K562 (cell line): ENCODE measurements around the gene CCDC159. TPM values are rescaled to one million over a fixed set of nuclear protein-coding genes. Genes with fewer than 3 reads are reported as not detected.

Experiments used
- ADNP ChIP-seq: fragments of 200-800 bp; sonication (Bioruptor generic); IDR thresholded peaks from 2 replicates; pipeline ENCODE4 v1.6.1; 2016; ENCODE audit warnings: missing genetic modification characterization, missing compliant biosample characterization
- BCOR ChIP-seq: fragments of 450-650 bp; IDR thresholded peaks from 2 replicates; pipeline ENCODE4 v1.6.1; 2016
- CC2D1A ChIP-seq: fragments of 450-650 bp; IDR thresholded peaks from 2 replicates; pipeline ENCODE4 v1.6.1; 2017; ENCODE audit warnings: mild to moderate bottlenecking
- EHMT2 ChIP-seq: fragments of 450-650 bp; IDR thresholded peaks from 2 replicates; pipeline ENCODE4 v1.6.1; 2018; ENCODE audit warnings: antibody characterized with exemption
- HDAC1 ChIP-seq, 2 experiments: fragments of 450-650 bp; IDR thresholded peaks; 2 replicates each; pipeline ENCODE4 v1.6.1; 2016 to 2017; ENCODE audit warnings: inconsistent platforms in 1 of 2, mild to moderate bottlenecking in 1 of 2, moderate library complexity in 1 of 2
- HDAC2 ChIP-seq: fragments of 450-650 bp; IDR thresholded peaks from 2 replicates; pipeline ENCODE4 v1.6.1; 2016; ENCODE audit warnings: mild to moderate bottlenecking
- HDAC6 ChIP-seq: IDR thresholded peaks from 2 replicates; pipeline ENCODE4 v1.6.1; 2012; ENCODE audit warnings: low read depth, mild to moderate bottlenecking, control low read depth, inconsistent platforms, low read length, moderate library complexity
- HDGF ChIP-seq: fragments of 450-650 bp; IDR thresholded peaks from 2 replicates; pipeline ENCODE4 v1.6.1; 2016
- HLTF ChIP-seq: fragments of 450-650 bp; IDR thresholded peaks from 2 replicates; pipeline ENCODE4 v1.6.1; 2016
- MIER1 ChIP-seq: fragments of 450-650 bp; IDR thresholded peaks from 2 replicates; pipeline ENCODE4 v1.6.1; 2016; ENCODE audit warnings: antibody characterized with exemption, mild to moderate bottlenecking, low read depth
- RBM25 ChIP-seq: fragments of 200-400 bp; formaldehyde crosslinking; IDR thresholded peaks from 2 replicates; pipeline ENCODE4 v1.6.1; 2018; ENCODE audit warnings: low read length, low read depth, moderate library complexity; ENCODE audit not compliant: severe bottlenecking
- SIN3A ChIP-seq, 2 experiments: fragments of 150-350 bp in 1 of 2; IDR thresholded peaks; 2 replicates each; pipeline ENCODE4 v1.6.1; 2011 to 2016; ENCODE audit warnings: borderline replicate concordance in 2 of 2, low read depth in 2 of 2, low read length in 2 of 2, mild to moderate bottlenecking in 2 of 2, moderate library complexity in 2 of 2; ENCODE audit not compliant: control insufficient read depth in 1 of 2
- SMARCA5 ChIP-seq: fragments of 450-650 bp; IDR thresholded peaks from 2 replicates; pipeline ENCODE4 v1.6.1; 2016
- SPI1 ChIP-seq: IDR thresholded peaks from 2 replicates; pipeline ENCODE4 v1.6.1; 2011; ENCODE audit warnings: low read depth, low read length, control low read depth, borderline replicate concordance
- XRCC5 ChIP-seq: fragments of 200-400 bp; formaldehyde crosslinking; IDR thresholded peaks from 2 replicates; pipeline ENCODE4 v1.6.1; 2017; ENCODE audit warnings: low read depth, mild to moderate bottlenecking, low read length
- ZNF12 ChIP-seq: sonication (generic); formaldehyde crosslinking; IDR thresholded peaks from 2 replicates; pipeline ENCODE4 v1.4.0; 2020; ENCODE audit warnings: mild to moderate bottlenecking, missing genetic modification reagents
- ZNF143 ChIP-seq: sonication (generic); formaldehyde crosslinking; IDR thresholded peaks from 2 replicates; pipeline ENCODE4 v1.9.0; 2022; ENCODE audit warnings: mild to moderate bottlenecking, missing genetic modification reagents
- ZNF165 ChIP-seq: fragments of 250-450 bp; sonication (Bioruptor Pico); IDR thresholded peaks from 2 replicates; pipeline ENCODE4 v1.4.0; 2020; ENCODE audit warnings: borderline replicate concordance
- ZNF57 ChIP-seq: fragments of 450-650 bp; formaldehyde crosslinking; IDR thresholded peaks from 2 replicates; pipeline ENCODE4 v1.4.0; 2020; ENCODE audit warnings: mild to moderate bottlenecking, moderate library complexity
- ZNF79 ChIP-seq: fragments of 250-450 bp; sonication (Bioruptor Pico); IDR thresholded peaks from 2 replicates; pipeline ENCODE4 v1.4.0; 2020; ENCODE audit warnings: low read depth, mild to moderate bottlenecking, moderate library complexity
- polyA plus RNA-seq, 8 experiments: library from polyadenylated mRNA; depleted of rRNA in 4 of 8; stranded (reverse) in 5 of 8; unstranded in 3 of 8; fragments of >200 nt; fragmentation: Nextera tagmentation in 2 of 8; fragmentation: Illumina TruSeq in 1 of 8; extraction: Ambion mirVana in 2 of 8; extraction: Trizol in 1 of 8; gene quantifications; 2 replicates each; pipeline versions ENCODE4 v1.2.1 to v1.2.3, GENCODE V29; 2011 to 2014; ENCODE audit warnings: inconsistent platforms in 1 of 8, missing spikeins in 1 of 8
- total RNA-seq, 7 experiments: library from RNA; depleted of rRNA in 6 of 7; stranded (reverse); fragments of >200 nt in 6 of 7; fragmentation: Illumina TruSeq in 2 of 7; extraction: Trizol in 2 of 7; gene quantifications; 2 replicates each; pipeline versions ENCODE4 v1.2.1 to v1.2.3, GENCODE V29; 2011 to 2021; ENCODE audit warnings: low replicate concordance in 1 of 7
- TF ChIP-seq, protein P1 (sequence below): fragments of 450-650 bp; IDR thresholded peaks from 2 replicates; pipeline ENCODE4 v1.6.1; 2016; ENCODE audit warnings: borderline replicate concordance
- TF ChIP-seq, protein P2 (sequence below): fragments of 250-450 bp; sonication (Bioruptor Pico); IDR thresholded peaks from 2 replicates; pipeline ENCODE4 v1.4.0; 2020; ENCODE audit warnings: mild to moderate bottlenecking, moderate library complexity
- TF ChIP-seq, protein P3 (sequence below), 2 experiments: fragments of 200-800 bp in 1 of 2; sonication (Bioruptor generic) in 1 of 2; sonication (generic) in 1 of 2; formaldehyde crosslinking in 1 of 2; IDR thresholded peaks in 1 of 2; conservative IDR thresholded peaks in 1 of 2; 2 replicates each; pipeline versions ENCODE4 v1.5.0 to v1.6.1; 2016 to 2020; ENCODE audit warnings: missing compliant biosample characterization in 1 of 2, missing genetic modification characterization in 1 of 2, missing genetic modification reagents in 1 of 2

Gene CCDC159
- total and polyA plus RNA-seq, 9 of the 15 experiments (the other 6 are each of a cell fraction or from before 2014, with no cell fraction given), result 0.68 to 10.1 (median 4.7) TPM

DNA sequence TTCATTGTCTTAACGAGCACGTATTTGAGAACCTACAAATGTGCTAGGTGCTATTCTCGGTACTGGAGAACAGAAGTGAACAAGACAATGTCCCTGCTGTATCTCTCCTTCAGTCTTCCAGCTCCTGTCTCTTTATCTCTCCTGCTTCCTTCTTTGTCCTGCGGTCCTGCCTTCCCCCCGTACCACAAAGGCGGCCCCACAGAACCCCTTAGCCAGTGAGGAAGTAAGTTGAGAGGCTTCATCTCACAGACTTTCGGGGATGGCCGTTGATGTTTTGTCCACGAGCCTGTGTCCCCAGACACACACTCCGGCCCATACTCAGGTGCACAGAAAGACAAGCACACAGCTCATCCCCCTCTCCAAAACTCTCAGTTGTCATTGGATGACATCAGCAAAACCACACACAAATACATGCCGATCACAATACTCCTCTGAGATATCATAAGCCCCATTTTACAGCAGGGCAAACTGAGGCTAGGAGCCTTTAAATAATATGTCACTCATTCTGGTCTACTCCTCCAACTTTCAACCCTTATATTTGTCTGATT is 27.6 kb downstream of the CCDC159 start (continued):
- TF ChIP-seq, protein P1, sequence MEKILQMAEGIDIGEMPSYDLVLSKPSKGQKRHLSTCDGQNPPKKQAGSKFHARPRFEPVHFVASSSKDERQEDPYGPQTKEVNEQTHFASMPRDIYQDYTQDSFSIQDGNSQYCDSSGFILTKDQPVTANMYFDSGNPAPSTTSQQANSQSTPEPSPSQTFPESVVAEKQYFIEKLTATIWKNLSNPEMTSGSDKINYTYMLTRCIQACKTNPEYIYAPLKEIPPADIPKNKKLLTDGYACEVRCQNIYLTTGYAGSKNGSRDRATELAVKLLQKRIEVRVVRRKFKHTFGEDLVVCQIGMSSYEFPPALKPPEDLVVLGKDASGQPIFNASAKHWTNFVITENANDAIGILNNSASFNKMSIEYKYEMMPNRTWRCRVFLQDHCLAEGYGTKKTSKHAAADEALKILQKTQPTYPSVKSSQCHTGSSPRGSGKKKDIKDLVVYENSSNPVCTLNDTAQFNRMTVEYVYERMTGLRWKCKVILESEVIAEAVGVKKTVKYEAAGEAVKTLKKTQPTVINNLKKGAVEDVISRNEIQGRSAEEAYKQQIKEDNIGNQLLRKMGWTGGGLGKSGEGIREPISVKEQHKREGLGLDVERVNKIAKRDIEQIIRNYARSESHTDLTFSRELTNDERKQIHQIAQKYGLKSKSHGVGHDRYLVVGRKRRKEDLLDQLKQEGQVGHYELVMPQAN, result peak; percentile 16; the same call in 1 of the 2 replicates
- peak; percentile 64 for TF ChIP-seq EHMT2
- TF ChIP-seq ZNF165 (CRISPR knock-in tag), result no peak
- TF ChIP-seq, protein P2, sequence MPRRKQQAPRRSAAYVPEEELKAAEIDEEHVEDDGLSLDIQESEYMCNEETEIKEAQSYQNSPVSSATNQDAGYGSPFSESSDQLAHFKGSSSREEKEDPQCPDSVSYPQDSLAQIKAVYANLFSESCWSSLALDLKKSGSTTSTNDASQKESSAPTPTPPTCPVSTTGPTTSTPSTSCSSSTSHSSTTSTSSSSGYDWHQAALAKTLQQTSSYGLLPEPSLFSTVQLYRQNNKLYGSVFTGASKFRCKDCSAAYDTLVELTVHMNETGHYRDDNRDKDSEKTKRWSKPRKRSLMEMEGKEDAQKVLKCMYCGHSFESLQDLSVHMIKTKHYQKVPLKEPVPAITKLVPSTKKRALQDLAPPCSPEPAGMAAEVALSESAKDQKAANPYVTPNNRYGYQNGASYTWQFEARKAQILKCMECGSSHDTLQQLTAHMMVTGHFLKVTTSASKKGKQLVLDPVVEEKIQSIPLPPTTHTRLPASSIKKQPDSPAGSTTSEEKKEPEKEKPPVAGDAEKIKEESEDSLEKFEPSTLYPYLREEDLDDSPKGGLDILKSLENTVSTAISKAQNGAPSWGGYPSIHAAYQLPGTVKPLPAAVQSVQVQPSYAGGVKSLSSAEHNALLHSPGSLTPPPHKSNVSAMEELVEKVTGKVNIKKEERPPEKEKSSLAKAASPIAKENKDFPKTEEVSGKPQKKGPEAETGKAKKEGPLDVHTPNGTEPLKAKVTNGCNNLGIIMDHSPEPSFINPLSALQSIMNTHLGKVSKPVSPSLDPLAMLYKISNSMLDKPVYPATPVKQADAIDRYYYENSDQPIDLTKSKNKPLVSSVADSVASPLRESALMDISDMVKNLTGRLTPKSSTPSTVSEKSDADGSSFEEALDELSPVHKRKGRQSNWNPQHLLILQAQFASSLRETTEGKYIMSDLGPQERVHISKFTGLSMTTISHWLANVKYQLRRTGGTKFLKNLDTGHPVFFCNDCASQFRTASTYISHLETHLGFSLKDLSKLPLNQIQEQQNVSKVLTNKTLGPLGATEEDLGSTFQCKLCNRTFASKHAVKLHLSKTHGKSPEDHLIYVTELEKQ, result no peak
- TF ChIP-seq BCOR, result peak; percentile 100
- TF ChIP-seq HLTF, result 0 out of 2 replicates have a peak, but pooled peaks have one; percentile 44
- peak; percentile 99 for TF ChIP-seq ADNP (tag)
- TF ChIP-seq MIER1, result 0 out of 2 replicates have a peak, but pooled peaks have one; percentile 23
- 0 out of 2 replicates have a peak, but pooled peaks have one; percentile 15 for TF ChIP-seq SPI1
- no peak for TF ChIP-seq ZNF57 (CRISPR knock-in tag)
- TF ChIP-seq ZNF79, result no peak
- peak; percentile 96 for TF ChIP-seq HDGF
- peak; percentile 43; the same call in 1 of the 2 replicates for TF ChIP-seq CC2D1A
- peak; percentile 46; the same call in 1 of the 2 replicates for TF ChIP-seq ZNF143 (CRISPR knock-in tag)
- TF ChIP-seq HDAC6, result no peak
- TF ChIP-seq HDAC1 (IDR thresholded peaks at IDR 0.05), result peak in 1 of 2 experiments; percentile 63; a peak in 2 of 4 replicates
- TF ChIP-seq ZNF12 (CRISPR knock-in tag), result peak; percentile 21; the same call in 1 of the 2 replicates
- TF ChIP-seq, protein P3, sequence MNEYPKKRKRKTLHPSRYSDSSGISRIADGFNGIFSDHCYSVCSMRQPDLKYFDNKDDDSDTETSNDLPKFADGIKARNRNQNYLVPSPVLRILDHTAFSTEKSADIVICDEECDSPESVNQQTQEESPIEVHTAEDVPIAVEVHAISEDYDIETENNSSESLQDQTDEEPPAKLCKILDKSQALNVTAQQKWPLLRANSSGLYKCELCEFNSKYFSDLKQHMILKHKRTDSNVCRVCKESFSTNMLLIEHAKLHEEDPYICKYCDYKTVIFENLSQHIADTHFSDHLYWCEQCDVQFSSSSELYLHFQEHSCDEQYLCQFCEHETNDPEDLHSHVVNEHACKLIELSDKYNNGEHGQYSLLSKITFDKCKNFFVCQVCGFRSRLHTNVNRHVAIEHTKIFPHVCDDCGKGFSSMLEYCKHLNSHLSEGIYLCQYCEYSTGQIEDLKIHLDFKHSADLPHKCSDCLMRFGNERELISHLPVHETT (CRISPR knock-in tag; conservative IDR thresholded peaks at IDR 0.05 in 1 of 2, IDR thresholded peaks at IDR 0.05 in 1 of 2), result 0 out of 4 replicates have a peak, but pooled peaks of 1 of the 2 experiments have one; percentile 5
- peak; percentile 93 for TF ChIP-seq RBM25
- TF ChIP-seq SMARCA5, result peak; percentile 99
- peak; percentile 80; the same call in 1 of the 2 replicates for TF ChIP-seq XRCC5
- TF ChIP-seq SIN3A (IDR thresholded peaks at IDR 0.05; ENCODE audit: borderline replicate concordance in 2 of 2, control insufficient read depth in 1 of 2, low read depth in 2 of 2, low read length in 2 of 2), result peak in 1 of 2 experiments; percentile 22; a peak in 1 of 4 replicates
- TF ChIP-seq HDAC2, result peak; percentile 99
